ENCODE results near the gene FAM156B. TPM values are rescaled to one million over a fixed set of nuclear protein-coding genes. Genes with fewer than 3 reads are reported as not detected.

Gene FAM156B
- total and polyA plus RNA-seq, 9 of the 15 experiments (the other 6 are each of a cell fraction or from before 2014, with no cell fraction given), result 0.24 to 32.2 (median 14.2) TPM

- TF ChIP-seq BCLAF1 (IDR thresholded peaks at IDR 0.05; ENCODE audit: borderline replicate concordance in 1 of 2, control insufficient read depth in 1 of 2, low read depth in 2 of 2, low read length in 1 of 2), result 0 out of 4 replicates have a peak, but pooled peaks of 1 of the 2 experiments have one; percentile 62
- TF ChIP-seq RFX1 (IDR thresholded peaks at IDR 0.05), result peak; percentile 85
- TF ChIP-seq BCL6 (CRISPR knock-in tag; IDR thresholded peaks at IDR 0.05), result no peak
- TF ChIP-seq E2F5 (CRISPR knock-in tag; IDR thresholded peaks at IDR 0.05), result no peak
- peak; percentile 62 for TF ChIP-seq DEAF1 (CRISPR knock-in tag; IDR thresholded peaks at IDR 0.05)
- TF ChIP-seq NBN (IDR thresholded peaks at IDR 0.05; ENCODE audit: low read depth), result peak; percentile 60; the same call in 1 of the 2 replicates
- TF ChIP-seq CEBPB (tag; IDR thresholded peaks at IDR 0.05), result peak; percentile 73
- TF ChIP-seq ZBTB11 (CRISPR knock-in tag; IDR thresholded peaks at IDR 0.05), result peak in 1 of 3 experiments; percentile 85; a peak in 2 of 6 replicates
- peak; percentile 27 for TF ChIP-seq CCNT2 (IDR thresholded peaks at IDR 0.05; ENCODE audit: borderline replicate concordance, extremely low read depth, insufficient read length, low read depth, low read length)
- no peak for TF ChIP-seq ZNF23 (CRISPR knock-in tag; IDR thresholded peaks at IDR 0.05)
- TF ChIP-seq ZNF695 (CRISPR knock-in tag; IDR thresholded peaks at IDR 0.05), result no peak
- TF ChIP-seq CTBP1 (IDR thresholded peaks at IDR 0.05; ENCODE audit: borderline replicate concordance), result peak; percentile 79; the same call in 1 of the 2 replicates
- peak; percentile 96 for TF ChIP-seq GABPA (tag; conservative IDR thresholded peaks at IDR 0.05; ENCODE audit: low read depth)
- TF ChIP-seq POLR2G (IDR thresholded peaks at IDR 0.05; ENCODE audit: low read depth, low read length), result peak; percentile 89
- TF ChIP-seq KDM5B (IDR thresholded peaks at IDR 0.05; ENCODE audit: insufficient replicate concordance, low read depth, low read length), result peak; percentile 64
- TF ChIP-seq DLX4 (CRISPR knock-in tag; IDR thresholded peaks at IDR 0.05), result no peak
Observed at GRCh38 chrX:52934704-52935469, 37.8 kb downstream of the FAM156B start (continued).
